BLaER1 (cell line): Measurements from ENCODE around the gene BARX2.

Experiments used
- H3K27ac ChIP-seq: shearing (Covaris generic); formaldehyde crosslinking; 2 replicates; pipeline ENCODE4 v1.8.1; 2022
- H3K27me3 ChIP-seq: shearing (Covaris generic); formaldehyde crosslinking; 2 replicates; pipeline ENCODE4 v1.8.1; 2022
- H3K36me3 ChIP-seq: shearing (Covaris generic); formaldehyde crosslinking; 2 replicates; pipeline ENCODE4 v1.8.1; 2022
- H3K4me1 ChIP-seq: shearing (Covaris generic); formaldehyde crosslinking; 2 replicates; pipeline ENCODE4 v1.8.1; 2022
- H3K4me2 ChIP-seq: shearing (Covaris generic); formaldehyde crosslinking; 2 replicates; pipeline ENCODE4 v1.8.1; 2022
- H3K4me3 ChIP-seq: shearing (Covaris generic); formaldehyde crosslinking; 2 replicates; pipeline ENCODE4 v1.8.1; 2022
- H3K9ac ChIP-seq: shearing (Covaris generic); formaldehyde crosslinking; 2 replicates; pipeline ENCODE4 v1.8.1; 2022
- H3K9me3 ChIP-seq: shearing (Covaris generic); formaldehyde crosslinking; 2 replicates; pipeline ENCODE4 v1.8.1; 2022
- H4K20me1 ChIP-seq: shearing (Covaris generic); formaldehyde crosslinking; 2 replicates; pipeline ENCODE4 v1.8.1; 2022
- Cebpa-rat ChIP-seq: shearing (Covaris generic); IDR thresholded peaks from 2 replicates; pipeline ENCODE4 v1.8.1; 2022

BARX2 gene

GRCh38 chr11:129434641-129435498 is 59.2 kb downstream of the BARX2 start:
- no peaks in the 10 kb centered on the region for H3K4me1 ChIP-seq
- H3K9me3 ChIP-seq: peaks cover 18% of the 10 kb centered on the region
- no peaks in the 10 kb centered on the region for H3K36me3 ChIP-seq
- no peaks in the 10 kb centered on the region for H4K20me1 ChIP-seq
- TF ChIP-seq Cebpa-rat: no peak
- no peak overlapping the region for H3K9ac ChIP-seq
- no peak overlapping the region for H3K4me2 ChIP-seq
- H3K27me3 ChIP-seq: no peaks in the 10 kb centered on the region
- H3K27ac ChIP-seq: no peak overlapping the region
- H3K4me3 ChIP-seq: no peak overlapping the region

DNA sequence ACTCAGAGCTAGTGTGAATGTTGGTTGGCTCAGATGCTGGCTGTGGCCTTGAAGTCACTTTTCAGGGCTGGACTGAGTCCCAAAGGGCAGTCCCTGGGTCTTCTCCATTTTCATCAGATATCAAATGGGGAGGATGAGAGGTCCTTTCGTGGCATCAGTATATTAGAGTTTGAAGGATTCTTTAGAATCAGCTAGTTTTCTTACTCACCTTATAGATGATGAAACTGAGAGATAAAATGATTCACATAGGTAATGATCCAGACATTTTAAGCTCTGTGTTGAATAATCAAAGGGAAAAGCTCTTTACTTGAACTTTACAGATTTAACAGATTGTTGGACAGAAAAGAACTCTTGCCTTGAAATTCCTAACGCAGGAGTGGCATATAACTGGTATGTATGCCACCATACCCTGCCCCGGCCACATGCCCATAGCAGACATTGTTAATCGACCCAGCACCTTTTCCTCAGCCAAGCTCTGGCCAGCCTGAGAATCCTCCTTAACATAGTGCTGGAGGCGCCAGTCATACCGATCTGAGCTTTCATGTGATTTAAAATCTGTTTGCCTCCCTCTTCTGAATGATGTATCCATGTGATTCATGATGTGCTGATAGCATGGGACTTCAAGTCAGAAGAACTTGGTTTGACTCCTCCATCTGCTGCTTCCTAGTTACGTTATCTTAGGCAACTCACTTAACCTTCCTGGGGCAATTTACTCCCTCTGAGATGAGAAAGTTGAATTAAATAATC is 60.0 kb downstream of the BARX2 start:
- H3K4me2 ChIP-seq: no peak overlapping the region
- no peaks in the 10 kb centered on the region for H4K20me1 ChIP-seq
- no peak overlapping the region for H3K4me3 ChIP-seq

DNA sequence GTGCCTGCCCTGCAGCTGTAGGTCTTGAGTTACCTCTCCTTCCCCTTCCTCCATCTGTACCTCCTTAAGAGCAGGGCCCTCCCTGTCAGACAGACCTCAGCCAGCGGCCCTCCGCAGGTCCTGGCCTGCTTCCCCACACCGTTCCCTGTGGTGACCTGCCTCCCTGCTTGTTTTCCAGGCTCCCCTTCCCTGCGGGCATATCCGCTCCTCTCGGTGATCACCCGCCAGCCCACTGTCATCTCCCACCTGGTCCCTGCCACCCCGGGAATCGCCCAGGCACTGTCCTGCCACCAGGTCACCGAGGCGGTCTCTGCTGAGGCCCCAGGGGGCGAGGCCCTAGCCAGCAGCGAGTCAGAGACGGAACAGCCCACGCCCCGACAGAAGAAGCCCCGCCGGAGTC is 60.9 kb downstream of the BARX2 start:
- H3K27ac ChIP-seq: no peak overlapping the region
- H3K4me3 ChIP-seq: no peak overlapping the region
- TF ChIP-seq Cebpa-rat: no peak
- H3K4me2 ChIP-seq: no peak overlapping the region
- no peaks in the 10 kb centered on the region for H3K36me3 ChIP-seq
- no peaks in the 10 kb centered on the region for H4K20me1 ChIP-seq
- H3K4me1 ChIP-seq: no peaks in the 10 kb centered on the region
- peaks cover 7% of the 10 kb centered on the region for H3K9me3 ChIP-seq
- H3K9ac ChIP-seq: no peak overlapping the region
- no peaks in the 10 kb centered on the region for H3K27me3 ChIP-seq

More for the DNA sequence above, 60.0 kb downstream of the BARX2 start:
- Histone ChIP-seq H3K4me1 (no peaks in the 10 kb centered on the region), H3K27ac (no peak overlapping the region), H3K36me3 (no peaks in the 10 kb centered on the region), H3K27me3 (no peaks in the 10 kb centered on the region), H3K9me3 (peaks cover 16% of the 10 kb centered on the region), H3K9ac (no peak overlapping the region)
- no peak for TF ChIP-seq Cebpa-rat

GRCh38 chr11:129440028-129440713 is 64.5 kb downstream of the BARX2 start:
- Histone ChIP-seq H3K9me3 (no peaks in the 10 kb centered on the region), H3K4me1 (peaks cover 15% of the 10 kb centered on the region), H3K9ac (no peak overlapping the region), H3K4me3 (no peak overlapping the region), H4K20me1 (no peaks in the 10 kb centered on the region), H3K27me3 (no peaks in the 10 kb centered on the region), H3K36me3 (no peaks in the 10 kb centered on the region), H3K27ac (no peak overlapping the region), H3K4me2 (no peak overlapping the region)
- no peak for TF ChIP-seq Cebpa-rat

GRCh38 chr11:129442171-129442570 is 66.5 kb downstream of the BARX2 start:
- peaks cover 15% of the 10 kb centered on the region for H3K4me1 ChIP-seq
- no peaks in the 10 kb centered on the region for H3K27me3 ChIP-seq
- H3K27ac ChIP-seq: no peak overlapping the region
- H3K9me3 ChIP-seq: no peaks in the 10 kb centered on the region
- no peaks in the 10 kb centered on the region for H3K36me3 ChIP-seq
- H3K4me2 ChIP-seq: no peak overlapping the region
- TF ChIP-seq Cebpa-rat: no peak
- no peak overlapping the region for H3K9ac ChIP-seq
- no peak overlapping the region for H3K4me3 ChIP-seq
- no peaks in the 10 kb centered on the region for H4K20me1 ChIP-seq

GRCh38 chr11:129443276-129443675 is 67.6 kb downstream of the BARX2 start:
- Histone ChIP-seq H3K36me3 (no peaks in the 10 kb centered on the region), H3K4me1 (peaks cover 15% of the 10 kb centered on the region), H3K27ac (no peak overlapping the region), H3K4me3 (no peak overlapping the region), H4K20me1 (no peaks in the 10 kb centered on the region), H3K27me3 (no peaks in the 10 kb centered on the region), H3K9ac (no peak overlapping the region), H3K9me3 (peaks cover 8% of the 10 kb centered on the region; the same call in 1 of the 2 replicates), H3K4me2 (peak overlapping the region; percentile 39)
- no peak for TF ChIP-seq Cebpa-rat

DNA sequence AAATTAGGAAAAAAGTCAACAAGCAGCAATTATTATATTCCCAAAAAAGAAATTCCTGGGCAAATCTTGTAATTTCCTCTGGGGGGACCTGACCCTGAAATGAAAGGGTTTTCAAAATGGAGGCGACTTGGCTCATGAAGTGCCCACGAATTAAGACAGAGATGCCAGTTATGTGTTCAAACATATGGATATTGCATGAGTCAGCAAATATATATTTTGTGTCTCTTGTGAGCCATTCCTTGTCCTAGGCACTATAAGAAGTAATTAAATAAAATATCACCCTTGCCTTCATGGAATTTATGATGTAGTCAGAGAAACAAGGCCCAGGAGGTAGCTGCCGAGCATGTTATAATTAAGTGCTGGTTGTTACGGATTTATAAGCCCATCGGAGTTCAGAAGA is 68.6 kb downstream of the BARX2 start:
- H3K4me1 ChIP-seq: peaks cover 15% of the 10 kb centered on the region
- H3K36me3 ChIP-seq: no peaks in the 10 kb centered on the region
- H3K4me2 ChIP-seq: no peak overlapping the region
- TF ChIP-seq Cebpa-rat: no peak
- H3K9me3 ChIP-seq: peaks cover 16% of the 10 kb centered on the region; the same call in 1 of the 2 replicates
- H3K4me3 ChIP-seq: no peak overlapping the region
- no peaks in the 10 kb centered on the region for H3K27me3 ChIP-seq
- no peak overlapping the region for H3K27ac ChIP-seq
- H4K20me1 ChIP-seq: no peaks in the 10 kb centered on the region
- no peak overlapping the region for H3K9ac ChIP-seq

DNA sequence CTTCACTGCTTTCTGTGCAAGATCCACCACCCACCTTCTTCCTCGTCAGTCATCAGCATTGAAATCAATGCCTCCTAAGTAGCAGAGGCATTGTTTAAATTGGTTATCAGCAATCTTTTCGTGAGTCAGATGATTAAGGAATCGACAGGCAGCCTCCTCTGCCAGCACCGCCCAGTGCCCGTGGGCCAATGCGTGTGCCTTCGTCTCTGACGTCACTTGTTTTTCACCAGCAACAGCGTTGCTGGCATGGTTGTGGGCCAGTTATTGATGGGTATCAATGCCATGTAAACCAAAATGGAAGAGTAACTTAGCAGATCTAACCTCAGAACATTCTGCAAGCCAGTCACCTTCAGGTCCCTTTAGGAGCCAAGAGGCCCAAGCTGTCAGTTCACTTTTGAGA is 69.6 kb downstream of the BARX2 start:
- H3K36me3 ChIP-seq: no peaks in the 10 kb centered on the region
- H3K4me1 ChIP-seq: peaks cover 15% of the 10 kb centered on the region
- no peak overlapping the region for H3K4me3 ChIP-seq
- H3K9me3 ChIP-seq: peaks cover 16% of the 10 kb centered on the region; the same call in 1 of the 2 replicates
- no peak overlapping the region for H3K27ac ChIP-seq
- H3K27me3 ChIP-seq: no peaks in the 10 kb centered on the region
- no peak for TF ChIP-seq Cebpa-rat
- no peak overlapping the region for H3K4me2 ChIP-seq
- H4K20me1 ChIP-seq: no peaks in the 10 kb centered on the region
- H3K9ac ChIP-seq: no peak overlapping the region

DNA sequence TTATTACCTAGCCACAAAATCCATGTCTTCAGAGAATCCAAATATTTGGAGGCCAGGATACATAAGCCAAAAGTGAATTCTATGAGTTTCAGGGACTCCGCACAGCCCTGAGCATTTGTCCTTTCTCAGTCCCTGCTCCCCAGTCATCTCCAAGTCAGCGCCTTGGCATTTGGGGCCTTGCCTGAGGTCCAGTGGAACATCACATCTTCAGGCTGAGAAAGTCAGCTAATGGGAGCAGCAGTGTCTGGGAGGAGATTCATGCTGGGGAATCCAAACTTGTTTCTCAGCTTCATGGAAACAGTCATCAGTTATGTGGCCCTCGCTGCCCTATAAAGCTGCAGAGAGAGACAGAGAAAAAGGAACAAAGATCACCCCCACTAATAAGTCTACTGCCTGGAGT is 70.9 kb downstream of the BARX2 start:
- Histone ChIP-seq H3K4me3 (no peak overlapping the region), H3K9ac (no peak overlapping the region), H3K36me3 (no peaks in the 10 kb centered on the region), H3K4me1 (peaks cover 15% of the 10 kb centered on the region), H3K27me3 (no peaks in the 10 kb centered on the region), H3K27ac (no peak overlapping the region), H3K9me3 (peaks cover 16% of the 10 kb centered on the region; the same call in 1 of the 2 replicates), H4K20me1 (no peaks in the 10 kb centered on the region), H3K4me2 (no peak overlapping the region)
- no peak for TF ChIP-seq Cebpa-rat
